Kidney (tissue), 14 donors: ENCODE measurements around the gene MEF2C. TPM values are rescaled to one million over a fixed set of nuclear protein-coding genes. Genes with fewer than 3 reads are reported as not detected.

Source experiments
- DNase-seq, 5 donors: peaks; one replicate each; pipeline ENCODE4 v3.0.0-alpha.2; 2013 to 2020
- FAIRE-seq: peaks from 2 replicates; lab custom pipeline; 2012; peaks lifted over from hg19 to GRCh38; lab: Jason Lieb, UNC
- H3K27ac ChIP-seq, 2 donors: one replicate each; pipeline ENCODE4 v1.7.0; 2013; ENCODE audit warnings: low read depth in 2 of 2, low read length in 2 of 2, inconsistent platforms in 1 of 2
- H3K27me3 ChIP-seq: one replicate; pipeline ENCODE4 v1.7.1; 2013; ENCODE audit warnings: low read length, inconsistent platforms; ENCODE audit not compliant: control insufficient read depth, insufficient read depth
- H3K36me3 ChIP-seq, 3 donors: one replicate each; pipeline versions ENCODE4 v1.7.0 to v1.7.1; 2013; ENCODE audit warnings: low read length in 3 of 3, control low read depth in 1 of 3, inconsistent platforms in 1 of 3; ENCODE audit not compliant: insufficient read depth in 3 of 3, control insufficient read depth in 2 of 3
- H3K4me1 ChIP-seq, 3 donors: one replicate each; pipeline versions ENCODE4 v1.7.0 to v1.7.1; 2013; ENCODE audit warnings: low read length in 3 of 3, inconsistent platforms in 1 of 3, low read depth in 1 of 3; ENCODE audit not compliant: control insufficient read depth in 2 of 3, insufficient read depth in 2 of 3
- H3K4me3 ChIP-seq, 3 donors: one replicate each; pipeline versions ENCODE4 v1.7.0 to v1.8.1; 2013; ENCODE audit warnings: low read length in 3 of 3, control low read depth in 1 of 3, inconsistent platforms in 1 of 3
- H3K9ac ChIP-seq, 3 donors: one replicate each; pipeline versions ENCODE4 v1.7.0 to v1.7.1; 2013; ENCODE audit warnings: low read length in 3 of 3, control low read depth in 1 of 3, inconsistent platforms in 1 of 3
- H3K9me3 ChIP-seq, 3 donors: one replicate each; pipeline versions ENCODE4 v1.7.0 to v1.7.1; 2013; ENCODE audit warnings: low read length in 3 of 3, control low read depth in 1 of 3, inconsistent platforms in 1 of 3; ENCODE audit not compliant: control insufficient read depth in 2 of 3, insufficient read depth in 1 of 3
- CTCF ChIP-seq: IDR thresholded peaks from 3 replicates; pipeline ENCODE4 v1.5.1; 2012; ENCODE audit warnings: mild to moderate bottlenecking, moderate library complexity, borderline replicate concordance; ENCODE audit not compliant: insufficient read depth; ENCODE audit errors: extremely low read depth
- intact Hi-C: fragments of 100-400 bp; cut with DNase I; formaldehyde crosslinking; loops from one replicate; pipeline ENCODE4 v1.11.1; 2022
- polyA plus RNA-seq: library from polyadenylated mRNA; stranded (reverse); fragments of 350-450 nt; fragmentation: Illumina TruSeq; extraction: RNeasy Lipid Tissue Mini Kit (QIAGEN cat#74804); gene quantifications from one replicate; pipeline ENCODE4 v1.2.3, GENCODE V29; 2014; ENCODE audit warnings: low read depth, low replicate concordance; ENCODE audit not compliant: insufficient read depth
- total RNA-seq: library from RNA; stranded (reverse); fragmentation: NEBNext Ultra II Directional; extraction: Animal tissue kit (Norgen Biotek cat#: 25700); gene quantifications from one replicate; pipeline ENCODE4 v1.2.1, GENCODE V29; 2021
- donor health status: control.
- donor health status: control.
- donor health status: control.
- donor health status: control.
- donor health status: control.
- donor health status: DM: yes; HTN: yes; CAD: no.
- donor health status: Normal renal cell carcinoma (clear cell type).

The MEF2C gene
- total and polyA plus RNA-seq, 2 donors from 2014 or later, result 5.3 to 75.4 TPM

- no peaks in the 10 kb centered on the region for H3K36me3 ChIP-seq
- no peak overlapping the region for H3K27ac ChIP-seq
- peaks cover 0 to 4% (median 0%) of the 10 kb centered on the region in 3 donors for H3K4me1 ChIP-seq
- no peak for TF ChIP-seq CTCF
- intact Hi-C loops, result loop anchor here (10.0 kb wide), 2 partner anchors 544 to 914 kb away; no protein-coding TSS in a partner anchor
- FAIRE-seq (no peak), DNase-seq (peak in 2 of 5 donors; percentile 15 to 36)
- peaks cover 88% of the 10 kb centered on the region for H3K27me3 ChIP-seq
- H3K9ac ChIP-seq, result no peak overlapping the region
- H3K4me3 ChIP-seq, result no peak overlapping the region
- H3K9me3 ChIP-seq, result no peaks in the 10 kb centered on the region
Observed at GRCh38 chr5:88688984-88689667, 193.9 kb downstream of the MEF2C start.

GRCh38 chr5:88688156-88688983 lies 194.6 kb downstream of the MEF2C start:
- Histone ChIP-seq H3K9me3 (no peaks in the 10 kb centered on the region), H3K9ac (no peak overlapping the region), H3K27me3 (peaks cover 88% of the 10 kb centered on the region), H3K27ac (no peak overlapping the region), H3K4me3 (no peak overlapping the region), H3K36me3 (no peaks in the 10 kb centered on the region), H3K4me1 (peaks cover 0 to 4% (median 0%) of the 10 kb centered on the region in 3 donors)
- DNase-seq (peak in 1 of 5 donors; percentile 16), FAIRE-seq (no peak)
- intact Hi-C loops, result loop anchor here (10.0 kb wide), 2 partner anchors 544 to 914 kb away; no protein-coding TSS in a partner anchor
- TF ChIP-seq CTCF, result no peak

GRCh38 chr5:88687373-88687911 lies 195.5 kb downstream of the MEF2C start:
- intact Hi-C loops, result loop anchor here (10.0 kb wide), 2 partner anchors 543 to 913 kb away; no protein-coding TSS in a partner anchor
- FAIRE-seq (no peak), DNase-seq (peak in 1 of 5 donors; percentile 32)
- H3K36me3 ChIP-seq, result no peaks in the 10 kb centered on the region
- peaks cover 88% of the 10 kb centered on the region for H3K27me3 ChIP-seq
- no peak overlapping the region for H3K9ac ChIP-seq
- H3K4me3 ChIP-seq, result no peak overlapping the region
- H3K4me1 ChIP-seq, result peaks cover 0 to 4% (median 0%) of the 10 kb centered on the region in 3 donors
- H3K27ac ChIP-seq, result no peak overlapping the region
- no peaks in the 10 kb centered on the region for H3K9me3 ChIP-seq
- TF ChIP-seq CTCF, result no peak
